ENCODE results near the gene ICAM2. TPM values are rescaled to one million over a fixed set of nuclear protein-coding genes. Genes with fewer than 3 reads are reported as not detected.

ICAM2 gene
- total RNA-seq, 1 experiment from 2014 or later = 7.7 TPM

Other genes with a start within 250 kb of the ICAM2 start
- gene CCDC47, start 247.0 kb downstream of the ICAM2 start, total RNA-seq (2014; rRNA removed; shearing (Covaris generic)) = 94.1 and 117 TPM in 2 replicates
- 43.3 and 48.5 TPM in 2 replicates for gene DDX42, start 246.5 kb downstream of the ICAM2 start, total RNA-seq (2014; rRNA removed; shearing (Covaris generic))
- 75.3 and 98.5 TPM in 2 replicates for gene PSMC5, start 193.2 kb downstream of the ICAM2 start, total RNA-seq (2014; rRNA removed; shearing (Covaris generic))
- gene FTSJ3, start 193.0 kb downstream of the ICAM2 start, total RNA-seq (2014; rRNA removed; shearing (Covaris generic)) = 91.3 and 116 TPM in 2 replicates
- 69.4 and 73.5 TPM in 2 replicates for gene SMARCD2, start 177.9 kb downstream of the ICAM2 start, total RNA-seq (2014; rRNA removed; shearing (Covaris generic))
- not detected in 2 replicates for gene CSH2, start 147.0 kb downstream of the ICAM2 start, total RNA-seq (2014; rRNA removed; shearing (Covaris generic))
- gene GH2, start 138.7 kb downstream of the ICAM2 start, total RNA-seq (2014; rRNA removed; shearing (Covaris generic)) = not detected in 2 replicates
- gene CSH1, start 124.1 kb downstream of the ICAM2 start, total RNA-seq (2014; rRNA removed; shearing (Covaris generic)) = not detected in 2 replicates
- gene CSHL1, start 109.4 kb downstream of the ICAM2 start, total RNA-seq (2014; rRNA removed; shearing (Covaris generic)) = not detected in 2 replicates
- gene GH1, start 101.8 kb downstream of the ICAM2 start, total RNA-seq (2014; rRNA removed; shearing (Covaris generic)) = not detected in 2 replicates
- gene CD79B, start 88.3 kb downstream of the ICAM2 start, total RNA-seq (2014; rRNA removed; shearing (Covaris generic)) = 2.6 TPM in 1 of 2 replicates, not detected in the other
- 0.06 TPM in 1 of 2 replicates, not detected in the other for gene SCN4A, start 47.7 kb downstream of the ICAM2 start, total RNA-seq (2014; rRNA removed; shearing (Covaris generic))
- 0.17 and 1.1 TPM in 2 replicates for gene PRR29, start 22.3 kb downstream of the ICAM2 start, total RNA-seq (2014; rRNA removed; shearing (Covaris generic))
- gene ERN1, start 109.5 kb upstream of the ICAM2 start, total RNA-seq (2014; rRNA removed; shearing (Covaris generic)) = 5.2 and 13.5 TPM in 2 replicates
- 14.3 and 25.1 TPM in 2 replicates for gene TEX2, start 242.6 kb upstream of the ICAM2 start, total RNA-seq (2014; rRNA removed; shearing (Covaris generic))